IMR-90 (cell line): ENCODE results near the gene CCDC194. TPM values are rescaled to one million over a fixed set of nuclear protein-coding genes. Genes with fewer than 3 reads are reported as not detected.

Experiments used
- ATAC-seq: fragments of 200-7000 bp; cut with Tn5 transposase; 2 replicates; pipeline ENCODE4 v1.9.1; 2020; ENCODE audit warnings: low read depth, mild to moderate bottlenecking, moderate library complexity
- BruUV-seq: library from RNA; stranded (reverse); fragments of 400-500 nt; replicated peaks from 2 replicates; lab custom pipeline; 2021; lab: Mats Ljungman, UMichigan
- CTCF ChIA-PET: fragments of 300-600 bp; formaldehyde crosslinking; extraction: SDS; loops from one replicate; lab custom pipeline; 2021; ENCODE audit warnings: antibody characterized with exemption; lab: Yijun Ruan, JAX
- POLR2A ChIA-PET: fragments of 300-600 bp; sonication (Branson Sonifier 250); formaldehyde crosslinking; loops from one replicate; lab custom pipeline; 2022; ENCODE audit warnings: antibody characterized with exemption; ENCODE audit not compliant: unreplicated experiment; lab: Charles Lee
- DNase-seq: peaks from one replicate; pipeline ENCODE4 v3.0.0; 2013
- H2AFZ ChIP-seq: replicated peaks from 2 replicates; pipeline ENCODE3; 2013; ENCODE audit warnings: low read length, mild to moderate bottlenecking; ENCODE audit not compliant: poor library complexity
- H2AK5ac ChIP-seq: 2 replicates; pipeline ENCODE4 v1.6.1; 2013; ENCODE audit warnings: low read depth, low read length, inconsistent platforms
- H2AK9ac ChIP-seq: replicated peaks from 2 replicates; pipeline ENCODE3; 2013; ENCODE audit warnings: mild to moderate bottlenecking, low read depth, low read length, moderate library complexity; ENCODE audit not compliant: poor library complexity
- H2BK120ac ChIP-seq: 2 replicates; pipeline ENCODE4 v1.6.1; 2013; ENCODE audit warnings: low read depth, low read length, inconsistent platforms
- H2BK15ac ChIP-seq: 3 replicates; pipeline ENCODE4 v1.6.1; 2013; ENCODE audit warnings: low read depth, low read length, inconsistent platforms
- H2BK20ac ChIP-seq: 2 replicates; pipeline ENCODE4 v1.6.1; 2013; ENCODE audit warnings: low read depth, mild to moderate bottlenecking, inconsistent platforms, low read length, moderate library complexity
- H2BK5ac ChIP-seq: 2 replicates; pipeline ENCODE4 v1.6.1; 2013; ENCODE audit warnings: mild to moderate bottlenecking, low read depth, low read length, inconsistent platforms; ENCODE audit not compliant: poor library complexity, severe bottlenecking
- H3K14ac ChIP-seq: replicated peaks from 2 replicates; pipeline ENCODE4 v1.6.1; 2013; ENCODE audit warnings: low read depth, low read length, inconsistent platforms
- H3K18ac ChIP-seq: 2 replicates; pipeline ENCODE4 v1.6.1; 2013; ENCODE audit warnings: low read depth, low read length, control low read depth
- H3K23ac ChIP-seq: 2 replicates; pipeline ENCODE4 v1.6.1; 2013; ENCODE audit warnings: low read depth, low read length, inconsistent platforms
- H3K27ac ChIP-seq: 2 replicates; pipeline ENCODE4 v1.5.1; 2013; ENCODE audit warnings: mild to moderate bottlenecking, control low read depth, low read length; ENCODE audit not compliant: insufficient read depth
- H3K27me3 ChIP-seq: 2 replicates; pipeline ENCODE4 v1.6.1; 2013; ENCODE audit warnings: low read length; ENCODE audit not compliant: control insufficient read depth, insufficient read depth
- H3K36me3 ChIP-seq: 2 replicates; pipeline ENCODE4 v1.6.1; 2013; ENCODE audit warnings: low read length, mixed read lengths; ENCODE audit not compliant: control insufficient read depth, insufficient read depth
- H3K4ac ChIP-seq: 2 replicates; pipeline ENCODE4 v1.6.1; 2013; ENCODE audit warnings: low read depth, low read length, inconsistent platforms
- H3K4me1 ChIP-seq: 2 replicates; pipeline ENCODE4 v1.6.1; 2013; ENCODE audit warnings: low read length, mixed read lengths; ENCODE audit not compliant: control insufficient read depth, insufficient read depth
- H3K4me2 ChIP-seq: 2 replicates; pipeline ENCODE4 v1.6.1; 2013; ENCODE audit warnings: low read depth, mild to moderate bottlenecking, control low read depth, low read length, moderate library complexity
- H3K4me3 ChIP-seq: 2 replicates; pipeline ENCODE4 v1.5.1; 2013; ENCODE audit warnings: low read depth, mild to moderate bottlenecking, control low read depth, low read length, moderate library complexity; ENCODE audit not compliant: insufficient read depth
- H3K56ac ChIP-seq: 2 replicates; pipeline ENCODE4 v1.6.1; 2013; ENCODE audit warnings: low read length, inconsistent platforms; ENCODE audit not compliant: insufficient read depth; ENCODE audit errors: extremely low read depth
- H3K79me1 ChIP-seq, 2 experiments: 2 replicates each; pipeline ENCODE4 v1.6.1; 2013; ENCODE audit warnings: low read length in 2 of 2, inconsistent platforms in 1 of 2, low read depth in 1 of 2
- H3K9ac ChIP-seq: 2 replicates; pipeline ENCODE4 v1.6.1; 2013; ENCODE audit warnings: low read depth, low read length, control low read depth
- H3K9me1 ChIP-seq: 2 replicates; pipeline ENCODE4 v1.6.1; 2013; ENCODE audit warnings: low read length, inconsistent platforms; ENCODE audit not compliant: insufficient read depth
- H3K9me3 ChIP-seq: 2 replicates; pipeline ENCODE4 v1.6.1; 2013; ENCODE audit warnings: low read length; ENCODE audit not compliant: control insufficient read depth, insufficient read depth
- H4K20me1 ChIP-seq: 2 replicates; pipeline ENCODE4 v1.6.1; 2013; ENCODE audit warnings: low read length, inconsistent platforms; ENCODE audit not compliant: insufficient read depth
- H4K5ac ChIP-seq: 2 replicates; pipeline ENCODE4 v1.6.1; 2013; ENCODE audit warnings: mild to moderate bottlenecking, low read depth, low read length, control low read depth
- H4K8ac ChIP-seq, 2 experiments: 2 replicates each; pipeline ENCODE4 v1.6.1; 2013; ENCODE audit warnings: low read depth in 2 of 2, low read length in 2 of 2, control low read depth in 1 of 2, inconsistent platforms in 1 of 2
- H4K91ac ChIP-seq: 2 replicates; pipeline ENCODE4 v1.6.1; 2013; ENCODE audit warnings: low read depth, low read length, inconsistent platforms; ENCODE audit not compliant: insufficient read depth
- BHLHE40 ChIP-seq: fragments of 150-350 bp; IDR thresholded peaks from 2 replicates; pipeline ENCODE4 v1.6.1; 2016; ENCODE audit warnings: mild to moderate bottlenecking, low read depth, low read length
- CHD1 ChIP-seq: IDR thresholded peaks from 2 replicates; pipeline ENCODE4 v1.6.1; 2012; ENCODE audit warnings: low read depth, low read length, improper control_type of control experiment
- ELK1 ChIP-seq: fragments of 150-350 bp; IDR thresholded peaks from 2 replicates; pipeline ENCODE4 v1.6.1; 2016; ENCODE audit warnings: low read depth, mild to moderate bottlenecking, low read length, moderate library complexity, borderline replicate concordance
- FOS ChIP-seq: fragments of 150-350 bp; IDR thresholded peaks from 2 replicates; pipeline ENCODE4 v1.6.1; 2016; ENCODE audit warnings: low read depth, low read length
- MAFK ChIP-seq: IDR thresholded peaks from 2 replicates; pipeline ENCODE4 v1.6.1; 2012; ENCODE audit warnings: low read depth, low read length, improper control_type of control experiment
- MAZ ChIP-seq: IDR thresholded peaks from 2 replicates; pipeline ENCODE4 v1.6.1; 2012; ENCODE audit warnings: low read depth, mild to moderate bottlenecking, low read length, improper control_type of control experiment, moderate library complexity, borderline replicate concordance
- NFE2L2 ChIP-seq: fragments of 150-350 bp; IDR thresholded peaks from 2 replicates; pipeline ENCODE4 v1.6.1; 2016; ENCODE audit warnings: low read depth, mild to moderate bottlenecking, low read length
- POLR2A ChIP-seq: IDR thresholded peaks from 2 replicates; pipeline ENCODE4 v1.6.1; 2012; ENCODE audit warnings: mild to moderate bottlenecking, low read depth, low read length
- RFX5 ChIP-seq: IDR thresholded peaks from 2 replicates; pipeline ENCODE4 v1.8.0; 2012; ENCODE audit warnings: low read depth, mild to moderate bottlenecking, low read length, moderate library complexity
- USF2 ChIP-seq: fragments of 150-350 bp; IDR thresholded peaks from 2 replicates; pipeline ENCODE4 v1.6.1; 2017; ENCODE audit warnings: mild to moderate bottlenecking, antibody characterized with exemption, low read length, low read depth
- WGBS, 2 experiments: methylation state at CpG; one replicate each; pipeline versions ENCODE4 v1.1.5 to v1.1.7; 2013; ENCODE audit warnings: missing lambda C conversion rate in 2 of 2; ENCODE audit not compliant: insufficient read length in 1 of 2; ENCODE audit errors: extremely low coverage in 2 of 2; 5-methylcytosine and 5-hydroxymethylcytosine counted together
- dilution Hi-C: fragments of 300-500 bp; cut with HindIII; formaldehyde crosslinking; loops from one replicate; pipeline ENCODE4 v1.14.3; 2018; ENCODE audit warnings: low sequenced_read_pairs; ENCODE audit not compliant: unreplicated experiment
- in situ Hi-C: fragments of 300-500 bp; cut with MboI; formaldehyde crosslinking; loops from 3 replicates; pipeline ENCODE4 v1.14.3; 2019; ENCODE audit warnings: low sequenced_read_pairs, inconsistent platforms, mixed read lengths
- intact Hi-C: fragments of 100-400 bp; cut with micrococcal nuclease; formaldehyde crosslinking; loops from 2 replicates; pipeline ENCODE4 v1.10.0; 2022
- polyA plus RNA-seq, 3 experiments: library from polyadenylated mRNA; depleted of rRNA; stranded (reverse); fragments of >200 nt; gene quantifications; 2 replicates each; pipeline ENCODE4 v1.2.3, GENCODE V29; 2012; ENCODE audit warnings: low replicate concordance in 1 of 3
- total RNA-seq: library from RNA; depleted of rRNA; stranded (reverse); fragments of >200 nt; gene quantifications from 2 replicates; pipeline ENCODE4 v1.2.3, GENCODE V29; 2012
- TF ChIP-seq, protein P1 (sequence below): conservative IDR thresholded peaks from 2 replicates; pipeline ENCODE4 v1.5.1; 2012; ENCODE audit warnings: mild to moderate bottlenecking, low read depth, low read length, improper control_type of control experiment

CCDC194 gene
- total and polyA plus RNA-seq, 2 of the 4 experiments (the other 2 are of a cell fraction) = not detected

DNA sequence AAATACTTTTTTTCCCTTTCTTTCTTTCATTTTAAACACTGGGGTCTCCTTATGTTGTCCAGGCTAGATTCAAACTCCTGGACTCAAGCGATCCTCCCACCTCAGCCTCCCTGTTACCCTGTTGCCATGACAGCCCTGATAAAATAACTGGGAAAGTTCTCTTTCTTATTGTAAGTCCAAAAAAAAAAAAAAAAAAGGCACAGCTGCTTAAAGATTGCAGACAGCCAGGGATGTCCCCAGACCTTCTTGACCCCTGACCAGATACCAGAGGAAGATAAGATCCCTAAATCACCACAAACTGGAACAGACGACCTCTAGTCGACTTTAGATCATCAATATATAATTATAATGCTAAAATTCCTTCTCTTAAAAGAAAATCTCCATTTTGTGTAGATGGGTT, 24.7 kb upstream of the CCDC194 start:
- dilution Hi-C loops = no loop called here
- Histone ChIP-seq H3K14ac (no peak overlapping the region), H3K9ac (no peak overlapping the region), H3K56ac (no peak overlapping the region), H2BK15ac (no peak overlapping the region), H2BK20ac (no peak overlapping the region), H4K8ac (peak overlapping the region; percentile 89 to 94), H3K4me2 (peak overlapping the region; percentile 71; the same call in 1 of the 2 replicates), H4K5ac (peak overlapping the region; percentile 69; the same call in 1 of the 2 replicates), H3K23ac (peak overlapping the region; percentile 30; the same call in 1 of the 2 replicates), H4K91ac (peak overlapping the region; percentile 53; the same call in 1 of the 2 replicates), H3K36me3 (peaks cover 2% of the 10 kb centered on the region; the same call in 1 of the 2 replicates), H3K27ac (no peak overlapping the region), H3K4me1 (peaks cover 4% of the 10 kb centered on the region; the same call in 1 of the 2 replicates), H3K79me1 (peaks cover 5 to 12% of the 10 kb centered on the region in 2 experiments; a peak in 3 of 4 replicates), H2AK5ac (peak overlapping the region; percentile 65), H3K4ac (peak overlapping the region; percentile 60; the same call in 1 of the 2 replicates), H3K4me3 (no peak overlapping the region), H2AK9ac (peak overlapping the region; percentile 21), H3K9me1 (peaks cover 7% of the 10 kb centered on the region; the same call in 1 of the 2 replicates), H2AFZ (peak overlapping the region; percentile 99), H3K18ac (no peak overlapping the region), H3K9me3 (no peaks in the 10 kb centered on the region), H4K20me1 (no peaks in the 10 kb centered on the region), H2BK120ac (no peak overlapping the region), H2BK5ac (no peak overlapping the region), H3K27me3 (0 out of 2 replicates have a peak, but pooled peaks cover 1% of the 10 kb centered on the region)
- ATAC-seq (no peak), DNase-seq (no peak)
- no CpG with 5 or more reads among the region's 3 CpGs for WGBS, 2 experiments
- TF ChIP-seq, protein P1, sequence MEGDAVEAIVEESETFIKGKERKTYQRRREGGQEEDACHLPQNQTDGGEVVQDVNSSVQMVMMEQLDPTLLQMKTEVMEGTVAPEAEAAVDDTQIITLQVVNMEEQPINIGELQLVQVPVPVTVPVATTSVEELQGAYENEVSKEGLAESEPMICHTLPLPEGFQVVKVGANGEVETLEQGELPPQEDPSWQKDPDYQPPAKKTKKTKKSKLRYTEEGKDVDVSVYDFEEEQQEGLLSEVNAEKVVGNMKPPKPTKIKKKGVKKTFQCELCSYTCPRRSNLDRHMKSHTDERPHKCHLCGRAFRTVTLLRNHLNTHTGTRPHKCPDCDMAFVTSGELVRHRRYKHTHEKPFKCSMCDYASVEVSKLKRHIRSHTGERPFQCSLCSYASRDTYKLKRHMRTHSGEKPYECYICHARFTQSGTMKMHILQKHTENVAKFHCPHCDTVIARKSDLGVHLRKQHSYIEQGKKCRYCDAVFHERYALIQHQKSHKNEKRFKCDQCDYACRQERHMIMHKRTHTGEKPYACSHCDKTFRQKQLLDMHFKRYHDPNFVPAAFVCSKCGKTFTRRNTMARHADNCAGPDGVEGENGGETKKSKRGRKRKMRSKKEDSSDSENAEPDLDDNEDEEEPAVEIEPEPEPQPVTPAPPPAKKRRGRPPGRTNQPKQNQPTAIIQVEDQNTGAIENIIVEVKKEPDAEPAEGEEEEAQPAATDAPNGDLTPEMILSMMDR = no peak
- TF ChIP-seq NFE2L2 (no peak), FOS (no peak), BHLHE40 (no peak), ELK1 (no peak), USF2 (no peak), MAFK (no peak), POLR2A (no peak), CHD1 (no peak), RFX5 (no peak), MAZ (no peak)
- POLR2A ChIA-PET = no interaction called here
- CTCF ChIA-PET = no interaction called here
- intact Hi-C loops = no loop called here
- in situ Hi-C loops = no loop called here
- BruUV-seq = no TSS peak
